NCI-H2107 treated with DMSO at 0.1 percent for 48 hours (cell line): Measurements from ENCODE around the gene CALN1.
"Not testable (repeated sequence)": the region's sequence is repeated elsewhere in the genome, so short reads cannot be mapped to it uniquely, and the experiment has no call there.

ENCODE experiments used
- DNase-seq: peaks from one replicate; lab custom pipeline; 2025; ENCODE audit not compliant: unreplicated experiment; lab: John Stamatoyannopoulos, UW

CALN1 gene

GRCh38 chr7:72412121-72412618 is at the start of gene CALN1:
Gene CALN1, minus strand, starts transcription at chr7:72412338.
- not testable (repeated sequence) for DNase-seq

GRCh38 chr7:72453471-72453870 is 41.3 kb upstream of the CALN1 start:
- no peak for DNase-seq

- no peak for DNase-seq
These were observed 35.5 kb upstream of the CALN1 start for GRCh38 chr7:72447465-72448204.

- DNase-seq = no peak
These were observed 34.7 kb upstream of the CALN1 start for GRCh38 chr7:72446591-72447462.

GRCh38 chr7:72446131-72446530 is 34.0 kb upstream of the CALN1 start:
- no peak for DNase-seq

- no peak for DNase-seq
These were observed 33.4 kb upstream of the CALN1 start for GRCh38 chr7:72445580-72445979.

- DNase-seq = no peak
These were observed 32.9 kb upstream of the CALN1 start for GRCh38 chr7:72445075-72445474.

- DNase-seq = no peak
These were observed 32.1 kb upstream of the CALN1 start for GRCh38 chr7:72444026-72444776.

- no peak for DNase-seq
These were observed 29.7 kb upstream of the CALN1 start for GRCh38 chr7:72441791-72442190.

- DNase-seq = no peak
These were observed 26.4 kb upstream of the CALN1 start for GRCh38 chr7:72438491-72438890.

GRCh38 chr7:72437610-72438009 is 25.5 kb upstream of the CALN1 start:
- DNase-seq = no peak

- no peak for DNase-seq
These were observed 25.0 kb upstream of the CALN1 start for GRCh38 chr7:72437061-72437585.

- no peak for DNase-seq
These were observed 23.9 kb upstream of the CALN1 start for GRCh38 chr7:72435925-72436480.

- no peak for DNase-seq
These were observed 23.2 kb upstream of the CALN1 start for GRCh38 chr7:72435366-72435765.

GRCh38 chr7:72430531-72430930 is 18.4 kb upstream of the CALN1 start:
- no peak for DNase-seq

GRCh38 chr7:72429316-72429715 is 17.2 kb upstream of the CALN1 start:
- no peak for DNase-seq

- no peak for DNase-seq
These were observed 4.7 kb upstream of the CALN1 start for GRCh38 chr7:72416846-72417245.

- DNase-seq = no peak
These were observed 3.4 kb upstream of the CALN1 start for GRCh38 chr7:72415586-72415985.

GRCh38 chr7:72413886-72414285 is 1.7 kb upstream of the CALN1 start:
- DNase-seq = no peak

- no peak for DNase-seq
These were observed 1.2 kb upstream of the CALN1 start for GRCh38 chr7:72413290-72413689.

- no peak for DNase-seq
These were observed 719 bp downstream of the CALN1 start for GRCh38 chr7:72411419-72411818.
